ENCODE data around the gene NLN.

DNA sequence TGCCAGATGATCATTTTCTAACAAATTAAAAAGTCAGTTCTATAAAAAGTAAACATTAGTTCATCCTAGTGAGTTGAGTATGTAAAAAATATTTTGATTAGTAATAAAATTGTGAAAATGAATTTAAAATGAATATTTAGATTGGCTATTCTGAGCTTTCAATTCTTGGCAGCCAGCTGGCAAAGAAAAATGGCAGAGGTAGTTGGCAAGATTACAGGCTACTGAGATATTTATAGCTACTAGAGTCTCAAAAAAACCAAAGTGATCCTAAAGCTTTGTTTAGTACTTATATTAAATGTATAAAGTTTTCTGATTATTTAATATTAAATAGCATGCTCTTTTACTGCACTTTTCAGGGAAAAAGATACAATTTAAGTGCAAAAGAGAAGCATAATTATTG is 25.1 kb upstream of the NLN start:
- TF ChIP-seq, protein P1, sequence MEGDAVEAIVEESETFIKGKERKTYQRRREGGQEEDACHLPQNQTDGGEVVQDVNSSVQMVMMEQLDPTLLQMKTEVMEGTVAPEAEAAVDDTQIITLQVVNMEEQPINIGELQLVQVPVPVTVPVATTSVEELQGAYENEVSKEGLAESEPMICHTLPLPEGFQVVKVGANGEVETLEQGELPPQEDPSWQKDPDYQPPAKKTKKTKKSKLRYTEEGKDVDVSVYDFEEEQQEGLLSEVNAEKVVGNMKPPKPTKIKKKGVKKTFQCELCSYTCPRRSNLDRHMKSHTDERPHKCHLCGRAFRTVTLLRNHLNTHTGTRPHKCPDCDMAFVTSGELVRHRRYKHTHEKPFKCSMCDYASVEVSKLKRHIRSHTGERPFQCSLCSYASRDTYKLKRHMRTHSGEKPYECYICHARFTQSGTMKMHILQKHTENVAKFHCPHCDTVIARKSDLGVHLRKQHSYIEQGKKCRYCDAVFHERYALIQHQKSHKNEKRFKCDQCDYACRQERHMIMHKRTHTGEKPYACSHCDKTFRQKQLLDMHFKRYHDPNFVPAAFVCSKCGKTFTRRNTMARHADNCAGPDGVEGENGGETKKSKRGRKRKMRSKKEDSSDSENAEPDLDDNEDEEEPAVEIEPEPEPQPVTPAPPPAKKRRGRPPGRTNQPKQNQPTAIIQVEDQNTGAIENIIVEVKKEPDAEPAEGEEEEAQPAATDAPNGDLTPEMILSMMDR (IDR thresholded peaks at IDR 0.05) = no peak
- TF ChIP-seq POLR2A (IDR thresholded peaks at IDR 0.05) = no peak
